Right lobe of liver (tissue), 6 donors: ENCODE results near the gene RANBP3. TPM values are rescaled to one million over a fixed set of nuclear protein-coding genes. Genes with fewer than 3 reads are reported as not detected.

Experiments used
- ATAC-seq, 4 donors: fragments of 200-7000 bp; cut with Tn5 transposase; one replicate each; pipeline ENCODE4 v1.9.1; 2020; ENCODE audit warnings: mild to moderate bottlenecking in 4 of 4, moderate library complexity in 4 of 4
- DNase-seq, 3 donors: peaks; one replicate each; pipeline ENCODE4 v3.0.0-alpha.2; 2020
- H3K27ac ChIP-seq, 3 donors: fragments of 200-600 bp; one replicate each; pipeline ENCODE4 v1.8.0; 2022
- H3K27me3 ChIP-seq, 2 donors: fragments of 200-600 bp; one replicate each; pipeline ENCODE4 v1.8.0; 2022
- H3K36me3 ChIP-seq, 4 donors: fragments of 200-600 bp; sonication (generic) in 1 of 4; one replicate each; pipeline versions ENCODE4 v1.5.1 to v1.8.0; 2017 to 2022; ENCODE audit warnings: control low read depth in 1 of 4
- H3K4me1 ChIP-seq, 4 donors: fragments of 200-600 bp; sonication (generic) in 1 of 4; one replicate each; pipeline versions ENCODE4 v1.5.1 to v1.8.0; 2017 to 2022; ENCODE audit warnings: control low read depth in 1 of 4
- H3K4me3 ChIP-seq, 3 donors: fragments of 200-600 bp; one replicate each; pipeline ENCODE4 v1.8.0; 2022
- H3K9me3 ChIP-seq, 4 donors: fragments of 200-600 bp; sonication (generic) in 1 of 4; one replicate each; pipeline versions ENCODE4 v1.5.1 to v1.8.0; 2017 to 2022; ENCODE audit warnings: control low read depth in 1 of 4
- POLR2A ChIP-seq: fragments of 450-650 bp; IDR thresholded peaks from one replicate; pipeline ENCODE4 v1.6.1; 2017; ENCODE audit warnings: antibody characterized with exemption, mild to moderate bottlenecking
- WGBS: methylation state at CpG from one replicate; pipeline ENCODE4 v1.1.6; 2018; ENCODE audit warnings: low coverage, low lambda C conversion rate; ENCODE audit not compliant: insufficient coverage; ENCODE audit errors: missing lambda C conversion rate; 5-methylcytosine and 5-hydroxymethylcytosine counted together
- intact Hi-C, 2 donors: fragments of 100-400 bp; cut with DNase I; formaldehyde crosslinking; loops; one replicate each; pipeline versions ENCODE4 v1.11.2 to v1.14.1; 2022
- total RNA-seq, 6 experiments: library from RNA; depleted of rRNA in 2 of 6; stranded (reverse); fragments of >200 nt in 2 of 6; fragmentation: NEBNext Ultra II Directional in 3 of 6; extraction: Animal tissue kit (Norgen Biotek cat#: 25700) in 3 of 6; gene quantifications; one replicate each; pipeline versions ENCODE4 v1.1.0 to v1.2.4, GENCODE V29; 2016 to 2023
- TF ChIP-seq, protein P1 (sequence below), 4 donors: fragments of 200-600 bp in 3 of 4; fragments of 450-650 bp in 1 of 4; IDR thresholded peaks; one replicate each; pipeline versions ENCODE4 v1.5.1 to v1.8.0; 2016 to 2022; ENCODE audit warnings: antibody characterized with exemption in 4 of 4, mild to moderate bottlenecking in 2 of 4
- donor health status: DM: no; HTN: yes; CAD: no.
- donor health status: DM: no; HTN: no; CAD: no.
- donor health status: DM: no; HTN: no; CAD: no.
- donor health status: DM: no; HTN: yes; CAD: no.
- donor health status: DM: no; HTN: yes; CAD: no.

The RANBP3 gene
- total RNA-seq, 6 experiments from 2014 or later, result 21.7 to 49.5 (median 24.5) TPM

DNA sequence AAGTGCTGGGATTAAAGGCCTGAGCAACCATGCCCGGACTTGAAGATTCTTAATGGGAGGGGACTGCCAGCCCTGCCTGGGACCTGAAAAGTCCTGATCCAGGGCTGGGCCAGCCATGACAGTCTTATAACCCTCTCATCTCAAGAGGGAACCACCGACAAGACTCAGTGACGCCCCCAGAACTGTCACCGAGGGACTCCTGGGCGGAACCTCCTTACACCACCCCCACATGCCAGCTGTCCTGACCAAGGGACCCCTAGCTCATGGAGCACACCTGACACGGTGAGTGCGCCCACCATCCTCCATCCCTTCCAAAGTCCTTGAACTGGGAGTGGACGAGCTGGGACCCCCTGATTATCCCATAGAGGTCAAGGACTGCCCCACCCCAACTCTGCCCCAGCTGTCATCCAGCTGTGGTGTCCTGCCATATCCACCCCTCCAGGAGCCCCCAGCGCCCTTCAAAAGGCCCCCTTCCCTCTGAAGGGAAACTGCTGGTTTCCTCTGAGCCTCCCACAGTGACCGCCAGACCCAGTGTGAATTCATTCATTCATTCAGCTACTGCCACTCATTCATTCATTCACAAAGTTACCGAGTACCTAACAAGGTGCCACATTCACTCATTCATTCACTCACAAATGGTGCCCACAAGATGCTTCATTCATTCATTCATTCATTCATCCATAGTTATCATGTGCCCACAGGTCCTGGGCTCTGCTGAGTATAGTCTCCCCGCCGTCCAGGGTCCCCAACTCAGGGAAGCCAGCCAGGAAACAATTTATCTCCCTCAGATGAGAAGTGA lies 78.0 kb downstream of the RANBP3 start:
- peaks cover 0 to 9% (median 3%) of the 10 kb centered on the region in 4 donors for H3K4me1 ChIP-seq
- ATAC-seq (no peak), DNase-seq (no peak)
- H3K27ac ChIP-seq, result no peak overlapping the region
- H3K4me3 ChIP-seq, result no peak overlapping the region
- H3K9me3 ChIP-seq, result no peaks in the 10 kb centered on the region
- TF ChIP-seq POLR2A, result no peak
- TF ChIP-seq, protein P1, sequence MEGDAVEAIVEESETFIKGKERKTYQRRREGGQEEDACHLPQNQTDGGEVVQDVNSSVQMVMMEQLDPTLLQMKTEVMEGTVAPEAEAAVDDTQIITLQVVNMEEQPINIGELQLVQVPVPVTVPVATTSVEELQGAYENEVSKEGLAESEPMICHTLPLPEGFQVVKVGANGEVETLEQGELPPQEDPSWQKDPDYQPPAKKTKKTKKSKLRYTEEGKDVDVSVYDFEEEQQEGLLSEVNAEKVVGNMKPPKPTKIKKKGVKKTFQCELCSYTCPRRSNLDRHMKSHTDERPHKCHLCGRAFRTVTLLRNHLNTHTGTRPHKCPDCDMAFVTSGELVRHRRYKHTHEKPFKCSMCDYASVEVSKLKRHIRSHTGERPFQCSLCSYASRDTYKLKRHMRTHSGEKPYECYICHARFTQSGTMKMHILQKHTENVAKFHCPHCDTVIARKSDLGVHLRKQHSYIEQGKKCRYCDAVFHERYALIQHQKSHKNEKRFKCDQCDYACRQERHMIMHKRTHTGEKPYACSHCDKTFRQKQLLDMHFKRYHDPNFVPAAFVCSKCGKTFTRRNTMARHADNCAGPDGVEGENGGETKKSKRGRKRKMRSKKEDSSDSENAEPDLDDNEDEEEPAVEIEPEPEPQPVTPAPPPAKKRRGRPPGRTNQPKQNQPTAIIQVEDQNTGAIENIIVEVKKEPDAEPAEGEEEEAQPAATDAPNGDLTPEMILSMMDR (IDR thresholded peaks at IDR 0.05), result no peak
- peaks cover 0 to 18% (median 5%) of the 10 kb centered on the region in 4 donors for H3K36me3 ChIP-seq
- no peaks in the 10 kb centered on the region for H3K27me3 ChIP-seq
- intact Hi-C loops, result loop anchor here in 1 of 2 donors (5.0 kb wide), 1 partner anchor 78 kb away; no protein-coding TSS in a partner anchor
- 83% methylated on average over 3 of the region's 13 CpGs for WGBS

GRCh38 chr19:5897189-5897969 lies 80.6 kb downstream of the RANBP3 start:
- H3K4me3 ChIP-seq, result no peak overlapping the region
- intact Hi-C loops, result loop anchor here in 1 of 2 donors (5.0 kb wide), 1 partner anchor 75 kb away; no protein-coding TSS in a partner anchor
- TF ChIP-seq, protein P1 (IDR thresholded peaks at IDR 0.05), result no peak
- TF ChIP-seq POLR2A, result no peak
- DNase-seq (no peak), ATAC-seq (no peak)
- H3K27me3 ChIP-seq, result no peaks in the 10 kb centered on the region
- no peaks in the 10 kb centered on the region for H3K9me3 ChIP-seq
- no peak overlapping the region for H3K27ac ChIP-seq
- WGBS, result 94% methylated on average over 12 of the region's 30 CpGs
- peaks cover 0 to 18% (median 5%) of the 10 kb centered on the region in 4 donors for H3K36me3 ChIP-seq
- peaks cover 0 to 10% (median 3%) of the 10 kb centered on the region in 4 donors for H3K4me1 ChIP-seq

DNA sequence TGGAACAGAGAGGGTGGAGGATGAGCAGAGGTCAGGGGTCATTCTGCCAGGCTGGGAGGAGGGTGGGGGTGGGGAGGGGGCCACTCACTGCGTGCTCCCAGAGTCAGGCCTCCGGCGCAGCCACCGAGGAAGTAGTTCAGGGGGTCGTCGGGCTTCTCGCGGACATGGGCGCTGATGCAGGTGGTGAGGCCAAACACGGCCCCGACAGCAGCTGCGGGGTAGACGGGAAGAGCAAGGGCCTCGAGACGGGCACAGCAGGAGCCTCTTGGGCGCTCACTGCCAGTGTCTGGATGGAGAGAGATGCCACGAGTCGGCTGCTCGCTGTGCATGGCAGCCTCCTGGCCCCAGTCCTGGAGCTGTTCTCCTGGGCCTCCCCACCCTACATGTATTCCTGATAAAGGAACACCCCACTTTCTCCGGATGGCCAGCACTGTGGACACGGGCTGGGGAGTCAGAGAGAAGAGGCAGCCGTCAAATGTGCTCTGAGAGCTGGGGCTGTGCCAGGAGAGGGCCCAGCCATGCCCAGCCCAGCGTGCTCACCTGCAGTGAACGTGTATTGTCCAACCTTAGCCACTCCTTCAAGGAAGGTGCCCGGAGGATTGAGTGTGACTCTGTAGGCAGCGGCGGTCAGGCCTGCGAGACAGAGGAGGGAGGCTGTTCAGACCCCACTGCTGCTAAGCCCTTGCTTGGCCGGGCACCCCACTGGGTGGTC lies 81.4 kb downstream of the RANBP3 start:
- peaks cover 0 to 18% (median 5%) of the 10 kb centered on the region in 4 donors for H3K36me3 ChIP-seq
- H3K4me3 ChIP-seq, result no peak overlapping the region
- TF ChIP-seq, protein P1 (IDR thresholded peaks at IDR 0.05), result no peak
- no peak for TF ChIP-seq POLR2A
- ATAC-seq (no peak), DNase-seq (no peak)
- H3K4me1 ChIP-seq, result peaks cover 0 to 8% (median 2%) of the 10 kb centered on the region in 4 donors
- H3K27me3 ChIP-seq, result no peaks in the 10 kb centered on the region
- 96% methylated on average over 10 of the region's 29 CpGs for WGBS
- intact Hi-C loops, result loop anchor here in 1 of 2 donors (5.0 kb wide), 1 partner anchor 74 kb away; no protein-coding TSS in a partner anchor
- no peaks in the 10 kb centered on the region for H3K9me3 ChIP-seq
- H3K27ac ChIP-seq, result no peak overlapping the region

GRCh38 chr19:5895890-5896289 lies 82.0 kb downstream of the RANBP3 start:
- Histone ChIP-seq H3K27me3 (no peaks in the 10 kb centered on the region), H3K4me3 (no peak overlapping the region), H3K27ac (no peak overlapping the region), H3K4me1 (peaks cover 0 to 8% (median 2%) of the 10 kb centered on the region in 4 donors), H3K9me3 (no peaks in the 10 kb centered on the region), H3K36me3 (peaks cover 0 to 14% (median 4%) of the 10 kb centered on the region in 4 donors)
- ATAC-seq (no peak), DNase-seq (no peak)
- TF ChIP-seq POLR2A, result no peak
- TF ChIP-seq, protein P1 (IDR thresholded peaks at IDR 0.05), result no peak
- intact Hi-C loops, result loop anchor here in 1 of 2 donors (5.0 kb wide), 1 partner anchor 74 kb away; no protein-coding TSS in a partner anchor
- 84% methylated on average over 5 of the region's 8 CpGs for WGBS
